Ecto neural progenitor cell (in vitro differentiated cells): ENCODE results near the gene VCL.
"Not testable (repeated sequence)": the region's sequence is repeated elsewhere in the genome, so short reads cannot be mapped to it uniquely, and the experiment has no call there.

Experiments used
- DNase-seq: peaks from one replicate; pipeline ENCODE4 v3.0.0-alpha.2; 2018; ENCODE audit warnings: low spot score

The VCL gene

GRCh38 chr10:74039561-74040145 is 41.7 kb downstream of the VCL start:
- DNase-seq, result no peak

GRCh38 chr10:74040200-74041126 is 42.5 kb downstream of the VCL start:
- DNase-seq, result no peak

- DNase-seq, result no peak
Measured at GRCh38 chr10:74044419-74044818, 46.5 kb downstream of the VCL start.

- DNase-seq, result no peak
Measured at GRCh38 chr10:74047304-74047703, 49.4 kb downstream of the VCL start.

GRCh38 chr10:74047871-74048270 is 50.0 kb downstream of the VCL start:
- no peak for DNase-seq

GRCh38 chr10:74048433-74048832 is 50.5 kb downstream of the VCL start:
- no peak for DNase-seq

- no peak for DNase-seq
Measured at GRCh38 chr10:74049955-74050354, 52.0 kb downstream of the VCL start.

- no peak for DNase-seq
Measured at GRCh38 chr10:74050653-74051052, 52.7 kb downstream of the VCL start.

GRCh38 chr10:74051736-74052342 is 53.9 kb downstream of the VCL start:
- DNase-seq, result no peak

GRCh38 chr10:74052994-74053393 is 55.1 kb downstream of the VCL start:
- DNase-seq, result no peak

GRCh38 chr10:74055383-74056049 is 57.6 kb downstream of the VCL start:
- no peak for DNase-seq

GRCh38 chr10:74056050-74056818 is 58.3 kb downstream of the VCL start:
- DNase-seq, result no peak

- no peak for DNase-seq
Measured at GRCh38 chr10:74058071-74058470, 60.2 kb downstream of the VCL start.

GRCh38 chr10:74058658-74059057 is 60.7 kb downstream of the VCL start:
- DNase-seq, result no peak

- no peak for DNase-seq
Measured at GRCh38 chr10:74061104-74061503, 63.2 kb downstream of the VCL start.

- DNase-seq, result not testable (repeated sequence)
Measured at GRCh38 chr10:74061978-74062377, 64.1 kb downstream of the VCL start.

- no peak for DNase-seq
Measured at GRCh38 chr10:74063256-74063655, 65.3 kb downstream of the VCL start.

- no peak for DNase-seq
Measured at GRCh38 chr10:74067373-74068352, 69.7 kb downstream of the VCL start.

- DNase-seq, result no peak
Measured at GRCh38 chr10:74071157-74071556, 73.2 kb downstream of the VCL start.

- no peak for DNase-seq
Measured at GRCh38 chr10:74072503-74072902, 74.6 kb downstream of the VCL start.

GRCh38 chr10:74075906-74076305 is 78.0 kb downstream of the VCL start:
- no peak for DNase-seq
